Lower leg skin (tissue), 4 donors: ENCODE measurements around the gene CNIH2. TPM values are rescaled to one million over a fixed set of nuclear protein-coding genes. Genes with fewer than 3 reads are reported as not detected.

ENCODE experiments used
- DNase-seq, 2 donors: peaks; one replicate each; pipeline ENCODE4 v3.0.0-alpha.2; 2019; ENCODE audit warnings: low spot score in 2 of 2
- H3K4me3 ChIP-seq: fragments of 200-600 bp; sonication (generic); 2 replicates; pipeline ENCODE4 v1.5.1; 2017; ENCODE audit warnings: mild to moderate bottlenecking, low read depth; ENCODE audit not compliant: poor library complexity, severe bottlenecking
- POLR2A ChIP-seq, 2 donors: fragments of 450-650 bp; IDR thresholded peaks; one replicate each; pipeline ENCODE4 v1.6.1; 2016 to 2017; ENCODE audit warnings: antibody characterized with exemption in 2 of 2, mild to moderate bottlenecking in 1 of 2, moderate library complexity in 1 of 2
- WGBS, 2 donors: methylation state at CpG; one replicate each; pipeline ENCODE4 v1.1.5; 2018; 5-methylcytosine and 5-hydroxymethylcytosine counted together
- intact Hi-C: fragments of 100-400 bp; cut with DNase I; formaldehyde crosslinking; loops from one replicate; pipeline ENCODE4 v1.15.0; 2023; ENCODE audit warnings: low total_unique reads
- total RNA-seq, 4 donors: library from RNA; depleted of rRNA; stranded (reverse); fragments of >200 nt; gene quantifications; one replicate each; pipeline ENCODE4 v1.1.0, GENCODE V29; 2016
- TF ChIP-seq, protein P1 (sequence below), 3 donors: fragments of 450-650 bp; IDR thresholded peaks; one replicate each; pipeline ENCODE4 v1.5.1; 2016; ENCODE audit warnings: antibody characterized with exemption in 3 of 3, mild to moderate bottlenecking in 3 of 3, moderate library complexity in 2 of 3

Gene CNIH2
- total RNA-seq, 4 donors from 2014 or later, result 0.42 to 3.2 TPM; not detected in 2

GRCh38 chr11:66331542-66332370, 53.8 kb downstream of the CNIH2 start:
- TF ChIP-seq POLR2A (IDR thresholded peaks at IDR 0.05), result no peak
- TF ChIP-seq, protein P1, sequence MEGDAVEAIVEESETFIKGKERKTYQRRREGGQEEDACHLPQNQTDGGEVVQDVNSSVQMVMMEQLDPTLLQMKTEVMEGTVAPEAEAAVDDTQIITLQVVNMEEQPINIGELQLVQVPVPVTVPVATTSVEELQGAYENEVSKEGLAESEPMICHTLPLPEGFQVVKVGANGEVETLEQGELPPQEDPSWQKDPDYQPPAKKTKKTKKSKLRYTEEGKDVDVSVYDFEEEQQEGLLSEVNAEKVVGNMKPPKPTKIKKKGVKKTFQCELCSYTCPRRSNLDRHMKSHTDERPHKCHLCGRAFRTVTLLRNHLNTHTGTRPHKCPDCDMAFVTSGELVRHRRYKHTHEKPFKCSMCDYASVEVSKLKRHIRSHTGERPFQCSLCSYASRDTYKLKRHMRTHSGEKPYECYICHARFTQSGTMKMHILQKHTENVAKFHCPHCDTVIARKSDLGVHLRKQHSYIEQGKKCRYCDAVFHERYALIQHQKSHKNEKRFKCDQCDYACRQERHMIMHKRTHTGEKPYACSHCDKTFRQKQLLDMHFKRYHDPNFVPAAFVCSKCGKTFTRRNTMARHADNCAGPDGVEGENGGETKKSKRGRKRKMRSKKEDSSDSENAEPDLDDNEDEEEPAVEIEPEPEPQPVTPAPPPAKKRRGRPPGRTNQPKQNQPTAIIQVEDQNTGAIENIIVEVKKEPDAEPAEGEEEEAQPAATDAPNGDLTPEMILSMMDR (IDR thresholded peaks at IDR 0.05), result no peak
- 89 to 95% methylated on average over 12 of the region's 12 CpGs for WGBS, 2 donors
- intact Hi-C loops, result no loop called here
- no peak for DNase-seq
- H3K4me3 ChIP-seq, result no peak overlapping the region

GRCh38 chr11:66332371-66333219, 54.6 kb downstream of the CNIH2 start:
- TF ChIP-seq, protein P1 (IDR thresholded peaks at IDR 0.05), result no peak
- no peak for TF ChIP-seq POLR2A (IDR thresholded peaks at IDR 0.05)
- H3K4me3 ChIP-seq, result no peak overlapping the region
- WGBS, 2 donors, result 79 to 80% methylated on average over 18 of the region's 18 CpGs
- peak in 1 of 2 donors; percentile 83 for DNase-seq
- intact Hi-C loops, result no loop called here

GRCh38 chr11:66333220-66333877, 55.4 kb downstream of the CNIH2 start:
- TF ChIP-seq POLR2A (IDR thresholded peaks at IDR 0.05), result no peak
- TF ChIP-seq, protein P1 (IDR thresholded peaks at IDR 0.05), result no peak
- no peak overlapping the region for H3K4me3 ChIP-seq
- intact Hi-C loops, result no loop called here
- WGBS, 2 donors, result 78 to 90% methylated on average over 9 to 14 of the region's 19 CpGs
- no peak for DNase-seq

Other genes starting within 250 kb of the CNIH2 start
- not detected for gene GAL3ST3, start 229.0 kb upstream of the CNIH2 start, total RNA-seq
- 100 to 1,000 TPM in 3 of 4 donors, 10 to 100 TPM in 1; 94.3 to 160 (median 114) TPM for gene SF3B2, start 225.8 kb upstream of the CNIH2 start, total RNA-seq
- gene PACS1, start 207.9 kb upstream of the CNIH2 start, total RNA-seq, result 10 to 100 TPM; 26.7 to 41.1 (median 32.4) TPM
- gene KLC2, start 20.5 kb upstream of the CNIH2 start, total RNA-seq, result 10 to 100 TPM; 16.8 to 37.3 (median 23.0) TPM
- gene RAB1B, start 9.5 kb upstream of the CNIH2 start, total RNA-seq, result 100 to 1,000 TPM; 118 to 143 (median 126) TPM
- 10 to 100 TPM; 55.3 to 76.2 (median 74.1) TPM for gene YIF1A, start 11.0 kb downstream of the CNIH2 start, total RNA-seq
- not detected for gene TMEM151A, start 13.7 kb downstream of the CNIH2 start, total RNA-seq
- gene CD248, start 38.9 kb downstream of the CNIH2 start, total RNA-seq, result 10 to 100 TPM in 2 of 4 donors, 1 to 10 TPM in 2; 6.3 to 23.5 (median 12.3) TPM
- gene RIN1, start 58.3 kb downstream of the CNIH2 start, total RNA-seq, result 10 to 100 TPM; 48.3 to 56.9 (median 53.8) TPM
- gene BRMS1, start 66.9 kb downstream of the CNIH2 start, total RNA-seq, result 10 to 100 TPM; 40.1 to 68.4 (median 57.5) TPM
- 10 to 100 TPM; 23.9 to 32.4 (median 30.0) TPM for gene B4GAT1, start 69.5 kb downstream of the CNIH2 start, total RNA-seq
- 1 to 10 TPM; 1.8 to 2.7 (median 2.4) TPM for gene SLC29A2, start 93.6 kb downstream of the CNIH2 start, total RNA-seq
- under 1 TPM in 1 of 4 donors, not detected in 3; 0.19 TPM for gene NPAS4, start 142.9 kb downstream of the CNIH2 start, total RNA-seq
- gene MRPL11, start 160.7 kb downstream of the CNIH2 start, total RNA-seq, result 10 to 100 TPM; 30.6 to 41.1 (median 36.2) TPM
- gene PELI3, start 188.7 kb downstream of the CNIH2 start, total RNA-seq, result 10 to 100 TPM; 14.3 to 22.0 (median 17.1) TPM
- 10 to 100 TPM; 15.5 to 48.5 (median 20.1) TPM for gene DPP3, start 202.3 kb downstream of the CNIH2 start, total RNA-seq
- 10 to 100 TPM; 27.4 to 51.6 (median 37.1) TPM for gene BBS1, start 232.5 kb downstream of the CNIH2 start, total RNA-seq